GM18867 (cell line): ENCODE measurements around the gene ASIC2.

Experiments used
- ATAC-seq: cut with Tn5 transposase; IDR thresholded peaks from one replicate; pipeline ENCODE4 v1.9.1; 2021; ENCODE audit warnings: mild to moderate bottlenecking, moderate library complexity; ENCODE audit not compliant: unreplicated experiment

ASIC2 gene

DNA sequence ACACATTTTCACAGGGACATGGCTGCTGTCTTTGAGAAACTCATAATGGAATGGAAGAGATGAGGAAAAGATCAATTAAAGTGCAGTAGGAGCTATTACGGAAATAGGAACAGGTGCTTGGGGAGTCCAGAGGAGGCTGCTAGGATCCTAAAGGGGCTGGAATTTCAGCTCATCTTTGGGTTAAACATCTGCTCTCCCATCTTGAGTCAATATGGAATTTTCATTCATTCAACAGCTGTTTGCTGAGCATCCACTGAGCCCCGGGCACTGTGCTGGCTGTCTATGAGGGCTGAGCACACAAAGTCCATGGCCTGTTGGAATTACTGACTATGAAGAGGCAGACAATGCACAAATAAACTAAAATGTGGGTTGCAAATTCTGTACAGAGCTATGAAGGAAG lies 47.9 kb downstream of the ASIC2 start:
- no peak for ATAC-seq

DNA sequence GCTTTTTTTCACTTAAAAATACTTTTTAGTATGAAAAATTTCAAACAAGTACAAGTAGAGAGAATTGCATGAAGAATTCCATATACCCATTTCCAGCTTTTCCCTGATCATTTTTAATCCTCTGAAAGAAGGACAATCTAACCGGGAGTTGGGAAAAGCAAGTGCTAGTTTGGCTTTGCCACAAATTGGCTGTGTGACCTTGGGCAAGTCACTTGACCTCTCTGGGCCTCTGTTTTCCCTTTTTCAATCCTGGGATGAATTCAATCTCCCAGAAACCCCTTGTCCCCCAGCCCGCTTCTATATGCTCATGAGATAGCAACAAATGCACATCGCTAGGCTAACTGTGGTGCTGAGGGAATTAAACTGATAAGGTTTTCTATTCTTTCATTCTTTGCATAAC lies 49.4 kb downstream of the ASIC2 start:
- ATAC-seq: no peak

DNA sequence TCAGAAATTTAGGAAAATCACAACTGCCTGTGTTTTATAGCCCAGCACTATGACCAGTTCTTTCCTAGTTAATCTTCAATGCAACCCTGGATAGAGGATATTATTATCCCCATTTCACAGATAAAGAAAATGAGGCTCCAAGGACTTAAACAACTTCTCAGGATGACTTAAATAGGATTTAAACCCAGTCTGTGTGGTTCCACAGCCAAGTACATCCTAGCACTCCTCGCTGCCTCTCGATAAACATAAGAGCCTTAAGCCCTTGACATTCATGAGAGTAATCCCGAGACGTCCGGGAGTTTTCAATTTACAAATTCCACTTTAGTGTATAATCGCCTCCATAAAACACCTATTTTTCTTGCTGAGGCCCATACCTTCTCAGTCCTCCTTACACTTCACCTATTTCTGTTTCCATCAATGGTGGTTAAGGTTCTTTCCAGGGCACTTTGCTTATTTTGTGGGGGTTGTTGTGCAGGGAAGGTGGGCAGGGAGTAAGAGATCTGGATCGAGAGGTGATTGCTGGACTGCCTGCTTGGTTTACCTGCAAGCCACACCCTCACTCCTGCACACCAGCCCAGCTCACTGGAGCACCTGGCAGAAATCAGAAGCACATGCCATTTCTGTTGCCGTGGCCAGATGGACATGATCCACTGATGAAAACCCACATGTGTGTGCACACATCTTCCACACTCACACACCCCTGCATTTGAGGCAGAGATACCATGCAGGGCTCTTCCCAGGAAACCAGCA lies 50.5 kb downstream of the ASIC2 start:
- ATAC-seq: no peak

DNA sequence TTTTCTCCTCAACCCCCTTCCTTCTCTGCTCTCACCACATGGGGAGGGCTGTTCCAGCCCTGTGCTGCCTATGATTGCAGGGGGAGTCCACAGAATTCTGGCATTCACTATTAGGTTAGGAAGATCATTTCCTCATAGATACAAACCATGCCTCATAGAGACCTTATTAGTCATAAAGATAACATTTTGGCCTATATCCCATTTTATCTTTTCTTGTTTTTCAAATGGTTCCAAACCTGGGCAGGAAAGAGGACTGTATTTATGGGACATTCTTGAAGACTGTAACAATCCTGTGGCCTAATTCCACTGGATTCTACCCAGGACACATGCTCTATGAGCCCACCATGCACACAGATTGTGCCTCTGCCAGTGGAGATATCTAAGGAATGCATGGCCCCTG lies 51.7 kb downstream of the ASIC2 start:
- no peak for ATAC-seq

DNA sequence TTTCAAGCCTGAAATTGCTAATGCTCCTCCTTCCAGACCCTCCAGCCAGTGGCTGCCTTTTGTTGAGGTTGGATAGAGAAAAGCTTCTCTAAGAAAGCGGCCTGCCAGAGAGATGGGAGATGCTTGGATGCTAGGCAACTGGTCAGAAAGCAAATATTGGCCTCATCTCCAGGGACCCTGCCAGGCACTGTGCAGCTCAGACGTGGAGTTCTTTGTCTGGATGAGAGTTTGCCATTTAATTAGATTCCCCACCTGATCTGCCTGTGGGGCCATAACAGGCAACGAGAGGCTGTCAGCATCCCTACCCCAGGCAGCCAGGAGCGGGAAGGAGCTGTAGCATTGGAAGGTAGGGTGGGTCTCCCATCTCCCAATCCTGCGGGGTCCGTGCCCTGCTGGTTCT lies 52.7 kb downstream of the ASIC2 start:
- ATAC-seq: no peak

DNA sequence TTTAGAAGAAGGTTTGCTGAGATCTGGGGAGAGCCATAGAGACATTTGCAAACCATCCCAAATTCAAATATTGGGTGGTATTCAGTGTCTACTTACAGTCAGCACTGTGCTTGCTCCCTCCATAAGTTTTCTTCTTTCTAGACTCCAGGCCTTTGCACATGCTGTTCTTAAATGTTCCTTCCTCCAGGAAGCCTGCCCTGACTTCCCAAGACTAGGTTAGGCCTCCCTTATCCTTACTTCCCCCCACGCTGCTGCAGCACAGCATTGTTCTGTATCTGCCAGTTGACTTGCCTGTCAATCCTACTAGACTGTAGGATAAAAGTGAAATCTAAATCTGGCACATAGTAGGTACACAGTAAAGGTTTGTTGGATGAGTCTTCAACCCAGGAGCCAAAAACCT lies 53.4 kb downstream of the ASIC2 start:
- ATAC-seq: no peak

DNA sequence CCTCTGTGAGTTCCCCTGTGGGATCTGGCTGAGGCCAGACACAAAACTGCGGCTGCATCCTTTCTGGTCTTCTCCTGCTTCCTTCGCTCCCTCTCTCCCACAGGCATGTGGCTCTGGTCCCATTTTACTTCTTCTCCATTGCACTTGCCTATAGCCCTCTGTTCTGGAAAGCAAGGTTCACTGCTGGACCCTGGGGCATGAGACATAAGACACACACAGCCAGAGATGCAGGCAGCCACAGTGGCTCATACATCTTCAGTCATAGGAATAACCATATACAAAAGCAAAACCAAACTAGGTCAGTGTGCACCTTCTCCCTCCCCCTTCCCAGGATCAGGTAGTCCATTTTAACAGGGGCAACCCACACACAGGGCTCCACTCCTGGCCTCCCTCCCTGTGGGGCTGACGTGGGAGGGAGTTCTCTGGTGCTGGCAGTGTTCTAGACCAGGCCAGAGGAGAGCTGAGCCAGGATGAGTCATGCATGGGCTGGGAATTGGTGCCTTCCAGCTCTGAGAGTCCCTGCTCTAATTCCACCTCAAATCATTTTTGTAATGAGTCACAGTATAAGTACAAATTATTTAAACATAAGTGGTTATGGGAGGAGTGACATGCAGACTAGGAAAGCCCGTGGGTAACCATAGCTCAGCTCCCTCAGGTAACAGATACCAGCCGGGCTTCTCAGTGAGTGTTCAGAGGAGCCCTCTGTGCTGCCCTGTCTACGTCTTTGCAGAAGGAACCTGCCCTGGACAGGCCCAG lies 58.0 kb downstream of the ASIC2 start:
- no peak for ATAC-seq

DNA sequence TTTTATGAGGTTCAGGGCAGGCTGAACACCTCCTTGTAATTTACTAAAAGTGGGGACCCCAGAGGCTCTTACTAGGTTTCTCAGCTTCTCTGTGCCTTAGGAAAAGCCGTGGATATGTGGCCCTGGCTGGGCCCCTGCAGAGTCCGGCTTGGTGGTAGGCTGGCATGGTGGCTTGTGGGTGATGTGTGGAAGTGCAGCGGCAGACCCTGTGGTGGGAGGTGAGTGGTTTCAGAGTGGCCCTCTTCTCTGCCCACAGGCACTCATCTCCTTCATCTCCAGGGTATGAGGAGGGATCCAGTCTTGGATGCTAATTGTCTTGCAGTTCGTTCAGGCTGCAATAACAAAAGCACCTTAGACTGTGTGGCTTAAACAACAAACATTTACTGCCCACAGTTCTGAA lies 58.9 kb downstream of the ASIC2 start:
- ATAC-seq: no peak

DNA sequence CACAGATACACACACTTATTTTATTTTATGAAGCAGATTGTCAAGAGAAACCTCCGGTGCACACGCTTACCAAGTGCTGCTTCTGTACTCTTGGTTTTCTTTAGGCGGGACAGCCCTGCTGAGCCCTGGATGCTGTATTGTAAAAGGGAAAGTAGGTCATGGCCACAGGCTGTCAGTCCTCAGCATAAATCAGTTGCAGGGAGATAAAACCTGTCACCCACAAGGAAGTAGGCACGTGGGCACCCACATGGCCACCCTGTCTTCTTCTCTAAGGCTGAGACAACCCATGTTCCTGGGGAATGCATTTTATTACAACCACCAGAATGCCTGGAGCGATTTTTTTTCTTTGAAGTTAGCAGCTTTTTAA lies 59.3 kb downstream of the ASIC2 start:
- no peak for ATAC-seq

DNA sequence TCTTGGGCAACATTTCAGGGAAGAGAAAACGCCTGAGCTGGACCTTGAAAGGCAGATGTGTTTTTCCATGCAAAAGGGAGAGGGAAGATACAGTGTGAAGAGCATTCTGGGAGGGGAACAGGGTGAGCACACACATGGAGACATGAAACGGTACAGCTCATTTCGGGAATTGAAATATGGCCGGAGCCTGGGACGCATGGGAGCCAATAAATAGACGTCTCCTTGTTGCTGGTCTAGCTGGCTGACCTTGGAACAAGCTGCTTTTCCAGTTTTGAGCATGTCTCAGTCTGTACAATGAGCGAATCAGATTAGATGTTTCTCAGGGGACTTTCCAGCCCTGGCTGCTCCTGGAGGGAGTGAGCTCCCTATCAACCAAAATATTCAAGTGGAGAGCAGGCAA lies 63.6 kb downstream of the ASIC2 start:
- ATAC-seq: no peak

DNA sequence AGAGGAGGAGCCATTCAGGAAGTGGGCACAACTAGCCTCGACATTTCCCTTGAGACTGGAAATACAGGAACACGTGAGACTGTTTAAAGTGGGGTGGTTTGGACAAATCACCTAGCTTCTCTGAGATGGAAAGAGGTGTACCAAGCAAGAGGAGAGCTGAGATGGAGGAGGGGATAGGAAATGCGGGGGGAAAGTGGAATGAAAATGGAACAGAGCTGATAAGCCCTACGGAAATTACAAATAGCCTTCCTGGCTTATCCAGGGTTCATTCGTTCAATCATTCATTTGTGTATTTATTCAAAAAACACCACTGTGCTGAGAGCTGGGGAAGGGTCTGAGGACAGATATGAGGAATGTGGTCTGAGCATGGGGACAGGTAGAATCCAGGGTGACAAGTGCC lies 64.1 kb downstream of the ASIC2 start:
- no peak for ATAC-seq

DNA sequence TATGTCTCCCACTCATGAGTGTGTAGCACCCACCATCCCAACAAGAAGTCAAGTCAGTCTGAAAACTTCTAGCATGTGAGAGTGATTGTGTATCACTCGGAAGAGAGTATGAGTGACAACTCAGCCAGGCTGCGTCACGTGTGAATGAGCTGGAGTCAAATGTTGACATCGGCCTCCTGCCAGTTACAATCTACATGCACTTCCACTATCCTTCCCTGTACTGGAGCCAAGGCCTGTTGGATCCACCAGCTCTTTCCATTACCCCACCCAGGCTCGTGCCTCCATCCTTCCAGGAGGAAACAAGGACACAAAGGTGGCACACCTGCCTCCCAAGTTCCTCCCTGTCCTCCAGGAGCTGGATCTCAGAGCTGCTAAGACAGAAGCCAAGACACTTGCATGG lies 64.5 kb downstream of the ASIC2 start:
- no peak for ATAC-seq

DNA sequence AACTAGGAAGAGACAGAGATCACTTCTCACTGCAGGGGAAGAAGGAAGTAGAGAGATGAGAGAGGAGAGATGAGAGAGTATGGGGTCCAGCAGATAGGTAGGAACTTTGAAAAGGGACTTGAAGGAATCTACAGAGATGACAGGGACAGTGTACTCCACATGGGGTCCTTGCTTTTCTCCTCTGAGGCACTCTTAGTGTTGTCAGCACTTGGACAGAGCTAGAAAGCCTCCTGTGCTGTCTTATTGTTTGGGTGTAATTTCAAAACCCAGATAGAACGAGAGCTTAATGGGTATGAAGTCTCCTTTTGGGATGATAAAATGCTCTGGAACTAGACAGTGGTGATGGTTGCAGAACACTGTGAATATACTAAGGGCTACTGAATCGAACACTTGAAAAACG lies 65.2 kb downstream of the ASIC2 start:
- no peak for ATAC-seq

DNA sequence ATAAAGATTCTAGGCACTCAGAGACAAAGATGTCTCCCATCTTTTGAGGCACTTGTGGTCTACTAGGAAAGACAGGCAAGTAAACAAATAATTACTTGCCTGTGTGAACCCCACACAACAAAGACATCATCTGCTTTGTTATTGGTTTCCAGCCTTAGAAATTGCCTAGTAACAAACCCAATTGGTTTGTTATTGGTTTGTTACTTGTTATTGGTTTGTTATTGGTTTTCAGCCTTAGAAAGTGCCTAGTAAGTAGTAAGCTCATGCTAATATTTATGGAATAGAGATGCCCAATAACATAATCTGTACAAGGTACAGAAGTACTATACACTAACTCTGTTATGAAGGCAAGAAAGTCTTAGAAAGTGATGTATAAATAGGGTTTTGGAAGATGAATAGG lies 67.1 kb downstream of the ASIC2 start:
- no peak for ATAC-seq

DNA sequence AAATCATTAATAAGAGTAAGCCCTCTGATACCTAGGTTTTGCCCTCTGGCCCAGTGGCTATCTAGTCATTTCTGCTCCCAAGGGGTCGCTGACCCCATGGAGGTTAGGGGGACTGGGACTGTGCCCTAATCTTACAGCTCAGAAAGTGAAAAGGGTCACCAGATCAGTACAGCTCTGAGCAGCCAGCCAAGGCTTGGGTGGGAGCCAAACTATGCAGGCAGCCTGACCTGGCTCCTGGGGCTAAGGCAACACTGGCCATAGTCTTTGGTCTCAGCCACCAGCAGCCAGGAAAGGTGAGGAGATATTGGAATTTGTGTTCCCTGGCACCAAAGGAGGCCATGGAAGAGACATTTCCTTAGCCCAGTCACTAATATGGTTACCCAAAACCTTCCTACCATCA lies 67.6 kb downstream of the ASIC2 start:
- ATAC-seq: no peak

DNA sequence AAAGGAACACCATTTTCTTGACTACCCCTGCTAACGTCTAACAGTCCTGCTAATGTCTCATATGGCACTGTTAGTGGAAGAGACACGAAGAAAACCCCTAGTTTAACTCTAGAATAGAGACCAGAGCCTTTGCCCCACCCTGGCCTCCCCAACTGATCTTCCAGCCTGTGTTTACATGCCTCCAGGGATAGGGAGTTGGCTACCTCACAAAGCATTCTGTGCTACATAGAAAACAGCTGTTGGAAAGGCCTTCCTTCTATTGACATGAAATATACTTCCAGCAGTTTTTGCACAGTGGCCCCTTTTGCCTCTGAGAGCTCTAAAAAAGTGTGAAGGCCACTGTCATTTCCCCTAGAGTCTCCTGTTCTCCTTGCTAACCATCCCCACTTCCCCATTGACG lies 73.1 kb downstream of the ASIC2 start:
- ATAC-seq: no peak

DNA sequence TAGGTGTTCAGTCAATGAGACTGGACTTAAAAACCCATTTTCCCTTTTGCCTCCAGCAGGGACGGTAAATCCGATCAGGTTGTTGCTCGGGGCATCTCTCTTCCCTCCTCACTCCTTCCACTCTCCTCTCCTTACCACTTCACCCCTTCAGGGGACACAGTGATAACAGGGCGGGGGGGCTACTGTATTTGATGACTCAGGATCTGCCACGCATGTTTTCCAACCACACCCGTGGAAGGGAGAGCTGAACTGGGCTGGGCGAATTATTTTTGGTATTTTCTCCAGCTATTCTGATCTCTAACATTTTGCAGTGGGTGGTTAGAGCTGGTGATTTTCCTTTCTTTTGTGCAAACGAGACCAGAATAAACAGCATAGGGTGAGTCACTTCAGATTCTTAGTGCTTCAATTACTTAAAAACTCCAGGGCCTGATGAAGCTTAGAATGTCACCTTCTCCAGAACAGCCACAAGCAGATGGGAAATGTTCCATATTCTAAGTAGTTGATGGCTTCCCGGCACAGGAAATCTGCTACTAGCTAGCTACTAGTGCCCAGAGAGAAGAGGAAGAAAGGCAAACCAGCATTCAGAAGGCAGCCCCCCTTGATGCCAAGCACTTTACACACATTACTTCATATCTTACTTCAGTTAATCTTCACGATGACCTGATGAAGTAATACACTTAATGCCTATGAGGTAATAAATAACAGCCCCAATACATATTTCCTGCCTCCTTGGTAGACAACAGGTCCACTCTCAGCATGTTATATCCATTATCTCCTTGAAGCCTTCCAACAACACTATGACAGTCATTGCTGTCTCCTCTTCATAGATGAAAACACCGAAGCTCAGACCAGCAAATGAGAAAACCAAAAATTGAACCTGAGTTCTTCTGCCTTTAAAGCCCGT lies 74.1 kb downstream of the ASIC2 start:
- no peak for ATAC-seq

DNA sequence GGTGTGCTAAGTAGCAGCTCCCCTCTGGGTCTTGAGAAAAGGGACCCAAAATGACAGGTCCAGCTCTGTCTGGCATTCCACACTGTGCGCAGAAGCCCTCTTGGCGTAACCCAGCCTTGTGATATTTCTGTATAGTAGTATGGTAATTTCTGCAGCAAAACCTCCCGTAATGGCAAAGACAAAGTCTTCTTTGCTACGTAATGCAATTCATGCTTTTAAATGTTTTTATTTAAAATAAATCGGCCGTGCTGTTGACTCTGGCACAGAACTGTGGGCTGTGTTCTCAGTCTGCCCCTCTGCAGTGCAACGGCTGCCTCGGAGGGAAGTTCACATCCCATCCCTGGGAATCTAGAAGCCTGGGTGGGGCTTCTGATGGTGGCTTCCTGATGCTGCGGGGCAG lies 75.2 kb downstream of the ASIC2 start:
- no peak for ATAC-seq

DNA sequence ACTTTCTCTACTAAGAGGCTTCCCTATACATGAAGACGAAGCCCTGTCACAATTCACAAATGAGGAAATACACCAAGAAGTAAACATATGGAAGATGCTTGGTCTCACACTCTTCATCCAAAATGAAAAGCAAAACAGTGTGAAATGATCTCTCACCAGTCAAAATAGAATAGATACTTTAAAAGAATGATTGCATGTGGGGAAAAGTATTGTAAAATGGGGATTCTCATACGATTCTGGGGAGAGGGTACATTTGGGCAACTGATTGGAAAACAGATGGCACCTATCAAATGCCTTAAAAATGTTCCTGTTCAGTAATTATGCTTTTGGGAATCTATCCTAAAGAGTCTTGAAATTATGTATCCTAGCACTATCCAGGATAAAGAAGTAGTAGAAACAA lies 78.1 kb downstream of the ASIC2 start:
- no peak for ATAC-seq

DNA sequence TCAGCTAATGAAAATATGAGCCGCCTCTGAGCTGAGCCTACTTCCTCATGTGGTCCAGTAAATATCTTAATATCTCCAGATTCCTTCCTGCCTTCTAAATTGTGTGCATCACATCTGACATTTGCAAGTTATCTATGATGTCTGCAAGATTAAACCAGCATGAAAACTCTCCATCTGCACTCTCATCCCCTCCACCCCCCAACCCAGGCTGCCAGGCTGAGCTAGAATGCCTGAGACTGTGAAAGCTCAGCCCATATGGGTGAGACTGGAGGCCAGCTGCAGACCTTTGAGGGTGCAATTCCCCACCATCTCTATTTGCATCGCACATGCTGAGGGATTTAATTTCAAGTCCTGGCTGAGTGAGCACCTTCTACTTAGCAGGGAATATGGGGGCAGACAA lies 82.8 kb downstream of the ASIC2 start:
- ATAC-seq: no peak

DNA sequence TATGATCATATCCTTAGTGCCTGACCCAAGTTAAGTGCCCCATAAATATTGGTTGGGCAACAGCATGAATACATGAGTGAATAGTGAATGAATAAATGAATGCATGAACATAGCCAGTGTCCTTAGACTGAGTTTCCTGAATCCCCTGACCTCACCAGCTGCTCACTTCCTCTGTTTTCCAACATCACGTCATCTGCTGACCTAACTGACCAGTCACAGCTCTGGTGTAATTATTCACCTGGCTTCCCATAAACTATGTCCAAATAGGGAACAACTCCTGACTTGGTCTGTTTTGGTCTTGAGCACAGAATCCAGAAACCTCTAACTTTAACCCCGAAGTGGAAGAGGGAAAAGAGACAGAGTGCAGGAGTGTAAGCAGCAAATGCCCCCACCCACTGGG lies 83.4 kb downstream of the ASIC2 start:
- no peak for ATAC-seq

DNA sequence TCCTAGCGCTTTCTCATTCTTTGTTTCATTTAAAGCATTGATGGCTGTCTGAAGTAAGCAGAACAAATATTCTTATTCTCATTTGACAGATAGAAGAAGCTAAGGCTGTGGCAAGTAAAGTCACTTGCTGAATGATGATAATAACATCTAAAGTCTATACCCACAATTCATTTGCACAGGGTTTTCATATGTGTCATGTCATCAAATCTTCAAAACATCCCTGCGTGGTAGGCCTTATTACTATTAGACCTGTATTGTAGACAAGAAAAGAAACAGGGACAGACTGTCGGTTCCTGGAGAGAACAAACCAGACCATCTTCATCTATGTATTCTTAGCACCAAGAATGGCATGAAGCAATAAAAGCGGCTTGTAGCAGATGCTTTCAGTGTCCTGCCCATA lies 85.9 kb downstream of the ASIC2 start:
- no peak for ATAC-seq
